ENCODE measurements around the gene HIVEP1.
"Not testable (repeated sequence)": the region's sequence is repeated elsewhere in the genome, so short reads cannot be mapped to it uniquely, and the experiment has no call there.

Gene HIVEP1

GRCh38 chr6:12094689-12095088, 82.6 kb downstream of the HIVEP1 start:
- DNase-seq: no peak

GRCh38 chr6:12096342-12096741, 84.2 kb downstream of the HIVEP1 start:
- no peak for DNase-seq

- no peak for DNase-seq
Measured at GRCh38 chr6:12097791-12098190, 85.7 kb downstream of the HIVEP1 start.

GRCh38 chr6:12099623-12100338, 87.7 kb downstream of the HIVEP1 start:
- DNase-seq: no peak

- no peak for DNase-seq
Measured at GRCh38 chr6:12101048-12101447, 88.9 kb downstream of the HIVEP1 start.

- no peak for DNase-seq
Measured at GRCh38 chr6:12101653-12102312, 89.7 kb downstream of the HIVEP1 start.

- no peak for DNase-seq
Measured at GRCh38 chr6:12102350-12102749, 90.2 kb downstream of the HIVEP1 start.

GRCh38 chr6:12103158-12103557, 91.0 kb downstream of the HIVEP1 start:
- no peak for DNase-seq

- no peak for DNase-seq
Measured at GRCh38 chr6:12105271-12105670, 93.2 kb downstream of the HIVEP1 start.

- DNase-seq: not testable (repeated sequence)
Measured at GRCh38 chr6:12108376-12108775, 96.3 kb downstream of the HIVEP1 start.

- DNase-seq: no peak
Measured at GRCh38 chr6:12110523-12111362, 98.6 kb downstream of the HIVEP1 start.

- DNase-seq: no peak
Measured at GRCh38 chr6:12111363-12111670, 99.2 kb downstream of the HIVEP1 start.

GRCh38 chr6:12112540-12113189, 100.6 kb downstream of the HIVEP1 start:
- DNase-seq: peak; percentile 33

- DNase-seq: no peak
Measured at GRCh38 chr6:12113190-12113577, 101.1 kb downstream of the HIVEP1 start.

GRCh38 chr6:12114055-12114503, 102.0 kb downstream of the HIVEP1 start:
- DNase-seq: no peak

- no peak for DNase-seq
Measured at GRCh38 chr6:12115001-12115400, 102.9 kb downstream of the HIVEP1 start.

GRCh38 chr6:12115492-12115891, 103.4 kb downstream of the HIVEP1 start:
- no peak for DNase-seq

GRCh38 chr6:12116264-12116800, 104.2 kb downstream of the HIVEP1 start:
- DNase-seq: no peak

- no peak for DNase-seq
Measured at GRCh38 chr6:12116978-12117377, 104.9 kb downstream of the HIVEP1 start.

GRCh38 chr6:12118607-12119006, 106.5 kb downstream of the HIVEP1 start:
- DNase-seq: no peak

GRCh38 chr6:12119085-12119588, 107.0 kb downstream of the HIVEP1 start:
- no peak for DNase-seq

GRCh38 chr6:12125396-12125795, 113.3 kb downstream of the HIVEP1 start:
- DNase-seq: no peak

GRCh38 chr6:12126051-12126450, 113.9 kb downstream of the HIVEP1 start:
- DNase-seq: no peak
